AML-193 (cell line): ENCODE measurements around the gene SERPINC1.
"Not testable (repeated sequence)": the region's sequence is repeated elsewhere in the genome, so short reads cannot be mapped to it uniquely, and the experiment has no call there.

Experiments used
- DNase-seq, 2 experiments: peaks; one replicate each; lab custom pipeline; 2025; lab: John Stamatoyannopoulos, UW

The SERPINC1 gene

GRCh38 chr1:173917149-173917548 is at the start of gene SERPINC1:
SERPINC1 (minus strand) TSS chr1:173917327; CDS start chr1:173917259, 68 bp downstream.
- no peak for DNase-seq

DNA sequence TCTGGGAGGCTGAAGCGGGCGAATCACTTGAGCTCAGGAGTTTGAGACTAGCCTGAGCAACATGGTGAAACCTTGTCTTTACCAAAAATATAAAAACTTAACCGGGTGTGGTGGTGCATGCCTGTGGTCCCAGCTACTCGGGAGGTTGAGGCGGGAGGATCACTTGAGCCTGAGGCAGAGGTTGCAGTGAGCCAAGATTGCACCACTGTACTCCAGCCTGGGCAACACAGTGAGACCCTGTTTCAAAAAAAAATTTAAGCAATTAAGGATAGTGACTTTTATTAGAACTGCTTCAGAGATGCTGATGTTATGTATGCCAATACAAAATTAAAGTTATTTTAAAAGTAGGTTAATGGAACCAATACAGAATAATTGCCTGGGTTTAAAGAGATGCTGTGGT is 48.8 kb upstream of the SERPINC1 start:
- DNase-seq = not testable (repeated sequence)

- DNase-seq = no peak
These were observed 46.4 kb upstream of the SERPINC1 start for GRCh38 chr1:173963477-173963876.

GRCh38 chr1:173960625-173961024 is 43.5 kb upstream of the SERPINC1 start:
- no peak for DNase-seq

DNA sequence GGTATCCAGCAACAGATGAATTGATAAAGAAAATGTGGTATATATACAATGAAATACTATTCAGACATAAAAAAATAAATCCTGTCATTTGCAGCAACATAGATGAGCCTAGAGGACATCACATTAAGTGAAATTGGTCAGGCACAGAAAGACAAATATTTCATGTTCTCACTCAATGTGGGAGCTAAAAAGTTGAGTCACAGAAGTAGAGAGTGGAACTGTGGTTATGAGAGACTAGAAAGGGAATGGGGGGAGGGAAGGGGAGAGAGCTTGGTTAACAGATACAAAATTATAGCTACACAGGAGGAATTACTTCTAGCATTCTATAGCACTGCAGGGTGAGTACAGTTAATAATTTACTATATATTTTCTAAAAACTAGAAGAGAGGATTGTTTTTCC is 37.1 kb upstream of the SERPINC1 start:
- DNase-seq = no peak

DNA sequence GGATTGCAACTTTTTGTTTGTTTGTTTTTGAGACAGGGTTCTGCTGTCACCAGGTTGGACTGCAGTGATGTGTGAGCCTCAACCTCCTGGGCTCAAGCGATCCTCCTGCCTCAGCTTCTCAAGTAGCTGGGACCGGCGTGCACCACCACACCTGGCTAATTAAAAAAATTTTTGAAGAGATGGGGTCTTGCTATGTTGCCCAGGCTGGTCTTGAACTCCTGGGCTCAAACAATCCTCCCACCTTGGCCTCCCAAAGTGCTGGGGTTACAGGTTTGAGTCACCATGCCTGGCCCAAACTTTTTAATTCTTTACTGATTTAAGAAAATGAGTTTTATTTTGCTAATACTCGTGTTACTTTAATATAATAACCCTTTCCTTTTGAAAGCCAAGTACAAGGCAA is 31.5 kb upstream of the SERPINC1 start:
- DNase-seq = no peak

- DNase-seq = no peak
These were observed 29.3 kb upstream of the SERPINC1 start for GRCh38 chr1:173946380-173946921.

DNA sequence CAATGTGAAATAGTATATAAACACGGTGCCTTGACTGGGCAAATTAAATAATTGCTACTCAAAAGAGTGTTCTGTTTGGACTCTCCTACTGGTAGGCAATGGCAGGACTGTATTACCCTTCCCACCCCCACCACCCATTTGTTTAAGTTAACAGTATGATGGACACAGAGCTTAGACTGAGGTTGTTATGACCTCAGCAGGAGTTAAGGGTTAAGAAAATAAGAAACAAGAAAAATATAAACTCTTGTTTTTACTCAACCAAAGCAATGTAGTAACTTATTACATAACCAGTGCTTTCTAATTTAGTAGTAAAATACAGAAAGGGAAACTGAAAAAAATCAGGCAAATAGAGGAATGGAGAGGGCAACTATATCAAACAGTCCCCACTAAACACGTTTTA is 19.9 kb upstream of the SERPINC1 start:
- DNase-seq = no peak

GRCh38 chr1:173934440-173934839 is 17.3 kb upstream of the SERPINC1 start:
- DNase-seq = no peak

- not testable (repeated sequence) for DNase-seq
These were observed 13.4 kb upstream of the SERPINC1 start for GRCh38 chr1:173930541-173930940.

- DNase-seq = no peak
These were observed 8.4 kb upstream of the SERPINC1 start for GRCh38 chr1:173925306-173926242.

DNA sequence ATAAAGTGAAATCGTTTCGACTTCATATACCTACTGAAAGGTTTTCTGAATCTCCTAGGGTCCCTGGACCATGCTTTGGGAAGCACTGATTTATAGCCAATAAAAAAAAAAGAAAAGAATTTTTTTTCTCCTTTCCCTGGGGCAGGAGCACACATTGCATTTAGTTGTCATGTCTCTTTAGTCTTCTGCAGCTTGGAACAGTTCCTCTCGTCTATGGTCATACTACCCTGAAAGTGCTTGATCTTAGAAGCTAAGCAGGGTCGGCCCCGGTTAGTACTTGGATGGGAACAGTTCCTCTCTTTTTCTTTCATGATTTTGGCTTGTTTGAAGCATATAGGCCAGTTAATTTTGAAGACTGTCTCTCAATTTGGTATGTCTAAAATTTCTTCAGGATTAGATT is 3.7 kb upstream of the SERPINC1 start:
- DNase-seq = no peak

GRCh38 chr1:173917635-173918493 is 737 bp upstream of the SERPINC1 start:
- DNase-seq = no peak

DNA sequence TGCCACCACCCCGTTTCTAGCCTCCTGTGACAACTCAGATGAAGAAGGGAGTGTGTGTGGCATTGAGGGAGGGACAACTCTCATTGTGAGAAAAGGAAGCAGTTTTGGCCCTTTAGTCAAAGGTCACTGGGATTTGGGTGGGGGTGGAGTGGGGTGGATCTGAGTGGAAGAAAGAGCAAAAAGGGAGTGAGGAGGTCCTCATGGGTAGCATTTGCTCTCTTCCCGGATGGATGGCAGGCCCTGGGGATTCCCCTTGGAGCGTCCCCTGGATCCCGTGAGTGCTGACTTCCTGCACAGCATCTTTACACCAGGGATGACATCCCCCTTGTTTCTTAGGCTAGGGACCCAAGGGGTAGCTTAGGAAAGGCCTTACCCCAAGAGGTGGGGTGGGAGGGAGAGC is 460 bp downstream of the SERPINC1 start:
- DNase-seq = no peak

DNA sequence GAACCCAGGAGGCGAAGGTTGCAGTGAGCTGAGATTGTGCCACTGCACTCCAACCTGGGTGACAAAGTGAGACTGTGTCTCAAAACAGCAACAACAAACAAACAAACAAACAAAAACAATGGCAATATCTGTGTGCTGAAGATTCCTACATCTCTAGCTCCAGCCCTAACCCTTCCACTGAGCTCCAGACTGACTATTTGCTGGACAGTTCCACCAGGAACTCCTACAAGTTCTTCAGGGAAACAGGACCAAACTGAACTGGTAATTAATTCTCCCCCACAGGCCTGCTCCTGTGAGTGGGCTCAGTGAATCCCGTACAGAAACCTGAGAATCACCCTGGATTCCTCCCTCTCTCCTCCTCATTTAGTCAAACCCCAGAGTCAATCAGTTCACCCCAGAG is 1.5 kb downstream of the SERPINC1 start:
- no peak for DNase-seq

DNA sequence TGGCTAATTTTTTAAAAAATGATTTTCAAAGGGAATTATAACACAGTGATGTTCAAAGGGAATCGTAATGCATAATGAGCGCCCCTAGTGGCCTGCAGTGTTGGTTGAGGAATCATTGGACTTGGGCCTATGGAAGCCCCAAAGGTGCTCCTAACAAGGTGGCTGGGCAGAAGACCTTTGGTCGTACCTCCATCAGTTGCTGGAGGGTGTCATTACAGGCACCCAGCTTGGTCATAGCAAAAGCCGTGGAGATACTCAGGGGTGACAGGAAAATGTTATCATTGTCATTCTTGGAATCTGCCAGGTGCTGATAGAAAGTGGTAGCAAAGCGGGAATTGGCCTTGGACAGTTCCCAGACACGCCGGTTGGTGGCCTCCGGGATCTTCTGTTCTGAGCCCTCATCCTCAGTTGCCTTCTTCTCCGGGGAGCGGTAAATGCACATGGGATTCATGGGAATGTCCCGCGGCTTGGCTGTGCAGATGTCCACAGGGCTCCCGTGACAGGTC is 2.7 kb downstream of the SERPINC1 start:
- DNase-seq = peak; percentile 11 to 52

- DNase-seq = no peak
These were observed 4.0 kb downstream of the SERPINC1 start for GRCh38 chr1:173913111-173913510.

DNA sequence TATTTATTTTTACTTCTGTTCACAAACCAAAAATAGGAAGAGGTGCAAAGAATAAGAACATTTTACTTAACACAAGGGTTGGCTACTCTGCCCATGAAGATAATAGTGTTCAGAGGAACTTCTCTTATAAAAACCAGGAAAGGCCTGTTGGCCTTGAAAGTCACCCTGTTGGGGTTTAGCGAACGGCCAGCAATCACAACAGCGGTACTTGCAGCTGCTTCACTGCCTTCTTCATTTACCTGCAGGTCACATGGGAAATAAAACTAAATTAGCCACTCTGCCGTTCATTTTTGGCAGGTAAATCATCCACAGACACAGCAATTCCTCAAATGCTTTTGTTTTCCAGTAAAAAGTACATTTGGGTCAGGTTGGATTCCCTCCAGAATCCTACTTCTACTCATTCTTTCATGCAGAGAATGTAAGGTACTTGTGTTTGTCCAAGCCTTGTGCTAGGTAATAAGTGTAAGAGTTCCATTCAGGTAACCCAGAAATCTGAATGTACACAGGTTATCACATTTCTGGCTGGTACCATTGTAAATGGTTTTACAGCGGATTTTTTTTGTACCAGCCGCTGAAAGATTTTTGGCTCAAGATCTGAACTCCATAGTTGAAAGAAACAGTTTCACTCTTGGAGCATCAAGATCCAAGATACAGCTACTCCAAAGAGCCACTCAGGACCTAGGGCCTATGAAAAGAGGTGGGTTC is 13.1 kb downstream of the SERPINC1 start:
- DNase-seq = no peak

GRCh38 chr1:173900992-173901391 is 16.1 kb downstream of the SERPINC1 start:
- DNase-seq = no peak

DNA sequence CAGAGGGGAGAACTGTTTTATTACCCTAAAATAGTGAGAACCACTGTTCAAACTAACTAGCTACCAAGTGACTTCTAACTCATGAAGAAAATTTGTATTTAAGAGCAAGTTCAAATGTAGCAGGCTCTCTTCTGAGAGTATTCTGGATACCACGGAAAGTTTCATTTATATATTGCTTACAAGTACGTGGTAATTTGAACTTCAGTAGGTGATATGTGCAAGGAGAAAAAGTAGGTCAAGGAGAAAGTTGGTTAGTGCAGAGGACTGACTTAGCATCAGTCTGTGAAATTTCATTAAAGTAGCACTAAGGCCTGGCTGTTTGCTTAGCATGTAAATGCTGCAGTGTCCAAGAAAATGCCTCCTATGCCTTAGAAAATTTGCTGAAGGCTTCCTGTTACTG is 16.7 kb downstream of the SERPINC1 start:
- DNase-seq = no peak

GRCh38 chr1:173894189-173894588 is 22.9 kb downstream of the SERPINC1 start:
- DNase-seq = no peak

- DNase-seq = no peak
These were observed 23.5 kb downstream of the SERPINC1 start for GRCh38 chr1:173893611-173894010.
